Measurements from ENCODE around the gene ME3. TPM values are rescaled to one million over a fixed set of nuclear protein-coding genes. Genes with fewer than 3 reads are reported as not detected.

The ME3 gene
- total RNA-seq, 1 donor from 2014 or later: 1.3 TPM

DNA sequence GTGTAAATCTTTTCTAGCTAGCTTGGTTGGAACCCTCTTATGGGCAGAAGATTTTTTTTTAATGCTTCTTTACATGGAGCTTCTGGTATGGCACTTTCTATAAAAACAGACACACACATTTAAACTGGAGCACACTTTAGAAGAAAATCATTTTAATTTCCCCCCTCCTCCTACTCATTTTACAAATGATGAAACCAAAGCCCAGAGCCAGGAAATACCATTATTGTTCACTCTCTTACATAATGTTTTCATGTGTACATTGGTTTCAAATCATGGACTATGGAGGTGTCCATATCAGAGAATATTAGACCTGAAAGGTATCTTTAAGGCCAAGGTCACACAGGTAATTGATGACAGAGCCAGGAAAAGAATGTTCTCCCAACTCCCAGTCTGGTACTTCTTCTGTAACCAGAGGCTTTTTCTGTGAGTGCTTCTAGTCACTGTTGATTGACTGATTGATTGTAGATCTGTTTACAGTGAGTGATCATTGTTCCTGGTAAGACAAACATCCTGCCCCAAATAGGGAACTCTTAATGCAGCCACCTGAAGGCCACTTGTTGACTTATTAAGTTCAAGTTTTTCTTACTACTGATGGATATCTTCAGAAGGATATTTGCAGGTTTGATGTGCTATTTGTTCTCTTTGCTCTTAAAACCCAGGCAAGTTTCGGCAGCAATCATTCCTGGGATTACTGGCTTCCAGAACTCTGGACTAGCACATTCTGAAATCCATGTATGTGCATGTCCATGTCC lies 26.8 kb upstream of the ME3 start:
- no peak for ATAC-seq (ENCODE audit: low read depth)

DNA sequence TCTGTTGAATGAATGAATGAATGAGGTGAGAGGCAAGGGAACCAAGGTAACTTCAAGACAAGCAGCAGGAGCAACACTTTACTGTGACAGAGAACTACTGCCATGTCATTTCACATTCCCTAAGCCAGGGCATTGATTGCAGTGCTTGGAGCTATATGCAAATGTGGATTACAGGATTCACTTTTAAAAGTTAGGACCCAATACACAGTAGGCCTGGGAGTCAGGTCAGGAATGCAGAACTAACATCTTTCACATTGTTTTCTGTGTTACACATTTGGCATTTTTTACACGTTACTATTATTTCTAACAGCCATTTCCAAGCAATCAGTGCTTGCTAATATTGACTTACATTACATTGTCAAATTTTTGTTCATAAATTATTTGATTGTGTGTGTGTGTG lies 26.2 kb upstream of the ME3 start:
- H3K27ac Mint-ChIP-seq: no peak overlapping the region
- peaks cover 5% of the 10 kb centered on the region for H3K27me3 Mint-ChIP-seq
- no peaks in the 10 kb centered on the region for H3K4me1 Mint-ChIP-seq
- TF ChIP-seq, protein P1, sequence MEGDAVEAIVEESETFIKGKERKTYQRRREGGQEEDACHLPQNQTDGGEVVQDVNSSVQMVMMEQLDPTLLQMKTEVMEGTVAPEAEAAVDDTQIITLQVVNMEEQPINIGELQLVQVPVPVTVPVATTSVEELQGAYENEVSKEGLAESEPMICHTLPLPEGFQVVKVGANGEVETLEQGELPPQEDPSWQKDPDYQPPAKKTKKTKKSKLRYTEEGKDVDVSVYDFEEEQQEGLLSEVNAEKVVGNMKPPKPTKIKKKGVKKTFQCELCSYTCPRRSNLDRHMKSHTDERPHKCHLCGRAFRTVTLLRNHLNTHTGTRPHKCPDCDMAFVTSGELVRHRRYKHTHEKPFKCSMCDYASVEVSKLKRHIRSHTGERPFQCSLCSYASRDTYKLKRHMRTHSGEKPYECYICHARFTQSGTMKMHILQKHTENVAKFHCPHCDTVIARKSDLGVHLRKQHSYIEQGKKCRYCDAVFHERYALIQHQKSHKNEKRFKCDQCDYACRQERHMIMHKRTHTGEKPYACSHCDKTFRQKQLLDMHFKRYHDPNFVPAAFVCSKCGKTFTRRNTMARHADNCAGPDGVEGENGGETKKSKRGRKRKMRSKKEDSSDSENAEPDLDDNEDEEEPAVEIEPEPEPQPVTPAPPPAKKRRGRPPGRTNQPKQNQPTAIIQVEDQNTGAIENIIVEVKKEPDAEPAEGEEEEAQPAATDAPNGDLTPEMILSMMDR (IDR thresholded peaks at IDR 0.05): no peak
- no peak for DNase-seq
- no peaks in the 10 kb centered on the region for H3K36me3 Mint-ChIP-seq (ENCODE audit: low read depth)
- H3K9me3 Mint-ChIP-seq: no peaks in the 10 kb centered on the region
- ATAC-seq (ENCODE audit: low read depth): no peak
- H3K4me3 Mint-ChIP-seq: no peak overlapping the region
- ChIA-PET CTCF (no interaction called here), POLR2A (no interaction called here)
- intact Hi-C loops (cut with micrococcal nuclease): no loop called here

More for the DNA sequence above, 26.8 kb upstream of the ME3 start:
- intact Hi-C loops (cut with micrococcal nuclease): no loop called here
- Mint-ChIP-seq H3K4me3 (no peak overlapping the region), H3K27ac (no peak overlapping the region), H3K4me1 (no peaks in the 10 kb centered on the region), H3K36me3 (ENCODE audit: low read depth) (no peaks in the 10 kb centered on the region), H3K9me3 (no peaks in the 10 kb centered on the region), H3K27me3 (peaks cover 5% of the 10 kb centered on the region)
- DNase-seq: no peak
- ChIA-PET CTCF (no interaction called here), POLR2A (no interaction called here)
- TF ChIP-seq, protein P1 (IDR thresholded peaks at IDR 0.05): no peak

DNA sequence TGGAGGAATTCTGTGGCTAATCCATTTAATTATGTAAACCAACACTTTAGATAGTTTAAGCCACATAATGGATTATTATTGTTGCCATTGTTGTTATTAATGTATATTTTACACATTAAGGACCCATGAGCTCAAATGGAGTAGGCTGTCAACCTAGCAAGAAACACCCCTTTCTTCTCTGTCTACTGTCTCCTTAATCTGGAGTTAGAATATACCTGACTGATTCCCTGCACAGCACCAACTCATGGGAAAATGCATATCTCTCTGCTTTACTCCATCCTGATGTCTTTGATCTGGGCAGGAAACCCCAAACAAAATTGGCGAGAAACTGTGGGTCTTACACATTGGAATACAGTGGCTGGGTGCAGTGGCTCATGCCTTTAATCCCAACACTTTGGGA lies 24.0 kb upstream of the ME3 start:
- ChIA-PET CTCF (no interaction called here), POLR2A (no interaction called here)
- Mint-ChIP-seq H3K4me3 (no peak overlapping the region), H3K27ac (no peak overlapping the region), H3K4me1 (no peaks in the 10 kb centered on the region), H3K27me3 (peaks cover 5% of the 10 kb centered on the region), H3K36me3 (ENCODE audit: low read depth) (no peaks in the 10 kb centered on the region), H3K9me3 (no peaks in the 10 kb centered on the region)
- DNase-seq (no peak), ATAC-seq (ENCODE audit: low read depth) (no peak)
- intact Hi-C loops (cut with micrococcal nuclease): no loop called here
- TF ChIP-seq, protein P1 (IDR thresholded peaks at IDR 0.05): no peak

DNA sequence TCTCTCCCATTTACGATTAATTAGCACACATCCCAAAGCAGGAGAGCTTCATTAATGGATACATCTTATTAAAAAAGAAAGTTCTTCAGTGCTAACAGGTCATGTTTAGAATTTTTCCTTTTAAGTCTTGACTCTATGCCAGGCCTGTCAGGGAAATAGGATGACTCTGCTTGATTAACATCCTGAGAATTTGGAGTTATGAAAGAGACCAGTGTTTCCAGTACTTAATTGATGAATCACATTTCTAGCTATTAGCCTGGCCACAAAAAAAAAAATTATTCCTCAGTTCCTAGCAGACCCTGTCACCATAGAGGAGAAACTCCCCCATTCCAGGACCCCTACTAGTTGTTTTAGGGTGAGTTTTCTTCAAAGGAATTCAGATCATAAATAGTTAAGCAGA lies 23.6 kb upstream of the ME3 start:
- DNase-seq (no peak), ATAC-seq (ENCODE audit: low read depth) (no peak)
- no peaks in the 10 kb centered on the region for H3K4me1 Mint-ChIP-seq
- H3K4me3 Mint-ChIP-seq: no peak overlapping the region
- H3K27me3 Mint-ChIP-seq: peaks cover 5% of the 10 kb centered on the region
- no peak overlapping the region for H3K27ac Mint-ChIP-seq
- intact Hi-C loops (cut with micrococcal nuclease): no loop called here
- H3K9me3 Mint-ChIP-seq: no peaks in the 10 kb centered on the region
- POLR2A ChIA-PET: no interaction called here
- TF ChIP-seq, protein P1 (IDR thresholded peaks at IDR 0.05): no peak
- CTCF ChIA-PET: no interaction called here
- no peaks in the 10 kb centered on the region for H3K36me3 Mint-ChIP-seq (ENCODE audit: low read depth)

DNA sequence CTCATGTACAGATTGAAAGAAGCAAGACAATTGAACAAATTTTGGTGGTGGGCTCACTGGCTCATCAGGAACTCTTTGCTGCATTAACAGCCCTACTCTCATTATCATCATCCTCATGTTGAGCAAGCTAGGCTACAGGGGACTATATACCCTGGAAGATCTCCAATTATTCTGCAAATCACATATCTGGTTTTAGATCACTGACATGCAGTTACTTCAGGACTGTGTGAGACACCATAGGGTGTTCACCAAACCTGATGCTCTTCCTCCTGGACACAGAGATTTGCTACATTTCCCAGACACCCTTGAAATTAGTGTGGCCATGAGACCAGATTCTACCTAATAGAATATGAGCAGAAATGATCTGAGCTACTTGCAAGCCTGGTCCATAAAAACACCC lies 23.0 kb upstream of the ME3 start:
- no peak for DNase-seq
- CTCF ChIA-PET: no interaction called here
- peaks cover 5% of the 10 kb centered on the region for H3K27me3 Mint-ChIP-seq

More for the DNA sequence above, 23.0 kb upstream of the ME3 start:
- POLR2A ChIA-PET: no interaction called here
- H3K36me3 Mint-ChIP-seq (ENCODE audit: low read depth): no peaks in the 10 kb centered on the region
- ATAC-seq (ENCODE audit: low read depth): no peak
- intact Hi-C loops (cut with micrococcal nuclease): no loop called here
- no peak overlapping the region for H3K27ac Mint-ChIP-seq
- TF ChIP-seq, protein P1 (IDR thresholded peaks at IDR 0.05): no peak
- H3K4me3 Mint-ChIP-seq: no peak overlapping the region
- no peaks in the 10 kb centered on the region for H3K4me1 Mint-ChIP-seq
- H3K9me3 Mint-ChIP-seq: no peaks in the 10 kb centered on the region

Measured in activated B cell treated with CpG ODN at 0.5 μM for 24 hours (primary cell).